NCI-H226 (cell line): ENCODE data around the gene CTNNBIP1.
A peak's percentile ranks its signal among the peaks of the same experiment; 100 is the strongest.
"Not testable (repeated sequence)": the region's sequence is repeated elsewhere in the genome, so short reads cannot be mapped to it uniquely, and the experiment has no call there.

Experiments
- DNase-seq: peaks from one replicate; pipeline ENCODE4 v3.0.0-alpha.2; 2015

The CTNNBIP1 gene

DNA sequence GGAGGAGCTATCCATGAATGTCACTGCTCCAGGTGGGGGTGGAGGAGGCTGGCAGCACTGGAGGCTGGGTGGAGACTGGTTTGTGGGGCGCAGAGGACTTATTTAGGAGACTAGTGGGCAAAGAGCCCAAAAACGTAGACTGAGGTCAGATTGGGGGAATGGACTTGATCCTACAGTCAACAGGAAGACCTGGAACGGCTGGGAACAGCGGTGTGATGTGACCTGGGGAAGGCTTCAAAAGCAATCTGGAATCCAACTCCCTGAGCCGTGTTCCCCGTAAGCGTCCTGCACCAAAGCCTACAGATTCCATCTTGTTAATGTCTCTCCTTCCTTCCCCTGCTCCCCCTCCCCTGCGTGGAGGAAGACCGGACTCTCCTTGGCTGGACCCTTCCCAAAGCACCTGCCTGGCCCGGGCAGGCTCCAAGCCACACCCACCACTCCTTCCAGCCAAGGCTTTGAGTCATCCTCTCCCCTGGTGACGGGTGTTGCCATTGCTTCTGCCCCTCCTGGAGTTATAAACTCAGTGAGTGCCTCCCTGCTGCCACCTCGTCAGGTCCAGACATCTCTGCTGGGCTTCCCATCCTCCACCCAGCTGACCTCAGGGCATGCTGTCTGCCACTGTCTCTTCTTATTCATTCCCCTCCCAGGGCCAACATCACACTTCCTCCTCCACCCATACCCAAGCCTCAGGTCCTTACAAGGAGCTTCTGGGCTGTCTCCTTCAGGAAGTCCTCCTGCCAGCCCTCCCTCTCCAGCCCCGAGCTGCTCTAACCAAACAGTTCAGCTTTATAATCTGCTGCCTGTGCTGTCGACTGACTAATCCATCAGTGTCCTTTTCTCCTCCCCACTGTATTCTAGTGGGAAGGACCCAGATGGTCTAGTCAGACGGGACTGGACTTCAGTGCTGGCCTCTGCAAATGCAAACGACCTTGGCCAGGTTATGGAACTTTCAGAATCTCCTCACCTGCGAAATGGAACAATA lies 84.7 kb downstream of the CTNNBIP1 start:
- DNase-seq, result peak; percentile 87

DNA sequence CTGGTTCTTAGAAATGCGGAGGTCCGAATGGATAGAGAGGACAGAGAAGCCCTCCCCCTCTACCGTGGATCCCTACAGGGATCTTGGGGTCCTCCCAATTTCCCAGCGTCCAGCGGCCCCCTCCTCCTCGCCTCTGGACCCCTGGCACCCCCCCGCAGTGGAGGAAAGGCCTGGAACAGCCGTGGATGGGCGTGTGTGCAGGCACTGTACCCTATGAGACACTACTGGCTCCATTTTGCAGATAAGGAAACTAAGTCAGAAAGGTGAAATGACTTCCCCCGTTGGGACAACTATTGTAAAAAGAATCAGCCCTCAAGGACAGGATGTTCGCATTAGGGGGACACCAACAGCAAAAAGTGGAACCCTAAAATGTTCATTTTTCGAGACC lies 85.4 kb downstream of the CTNNBIP1 start:
- no peak for DNase-seq

DNA sequence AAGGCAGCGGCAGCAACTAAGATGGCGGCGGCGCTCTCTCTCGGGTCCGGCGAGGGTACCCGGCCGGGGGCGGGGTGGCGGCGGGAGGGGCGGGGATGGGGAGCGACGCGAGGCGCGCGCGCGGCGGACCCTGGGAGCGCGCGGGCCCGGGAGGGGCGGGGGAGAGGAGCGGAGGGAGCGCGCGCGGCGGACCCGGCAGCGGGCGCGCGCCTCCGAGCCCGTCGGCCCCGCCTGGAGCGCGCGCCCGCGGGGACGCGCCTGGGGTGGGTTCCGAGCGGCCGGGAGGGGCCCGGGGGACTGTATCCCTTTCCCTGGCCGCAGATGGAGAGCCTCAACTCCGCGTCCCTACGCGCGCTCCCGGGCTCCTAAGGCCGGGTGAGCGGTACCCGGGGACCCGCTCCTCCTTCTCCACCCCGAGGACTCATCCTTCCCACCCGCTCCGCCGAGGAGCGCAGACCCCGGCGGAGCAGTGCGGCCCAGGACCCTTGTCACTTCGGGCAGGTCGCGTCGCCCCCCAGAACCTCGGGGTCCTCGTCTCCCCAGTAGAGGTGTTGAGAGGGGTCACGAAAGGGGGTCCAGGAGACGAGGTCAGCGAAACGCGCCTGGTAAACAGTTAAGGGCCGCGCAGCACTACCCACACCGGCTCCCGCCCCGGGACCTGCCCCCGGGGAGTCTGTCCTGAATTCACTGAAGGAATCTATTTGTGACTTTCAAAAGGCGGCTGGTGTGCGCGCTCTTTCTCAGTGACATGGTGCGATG lies 85.9 kb downstream of the CTNNBIP1 start, which contains the start of gene CLSTN1:
CLSTN1 (minus strand) TSS at position 23 of the 759 bp plus-strand sequence. CDS start 232 bp downstream, outside the sequence.
- peak; percentile 78 for DNase-seq

DNA sequence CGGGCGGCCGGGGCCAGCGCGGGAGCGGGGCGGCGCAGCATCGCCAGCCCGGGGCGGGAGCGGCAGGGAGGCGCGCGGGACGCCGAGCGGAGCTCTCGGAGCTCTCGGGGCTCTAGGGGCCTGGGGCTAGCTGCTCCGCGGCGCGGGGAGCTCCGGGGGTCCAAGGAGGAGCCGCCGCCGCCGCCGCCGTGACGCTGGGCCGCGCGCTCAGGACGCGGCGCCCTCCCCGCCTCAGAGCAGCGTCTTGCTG lies 86.5 kb downstream of the CTNNBIP1 start:
- no peak for DNase-seq

DNA sequence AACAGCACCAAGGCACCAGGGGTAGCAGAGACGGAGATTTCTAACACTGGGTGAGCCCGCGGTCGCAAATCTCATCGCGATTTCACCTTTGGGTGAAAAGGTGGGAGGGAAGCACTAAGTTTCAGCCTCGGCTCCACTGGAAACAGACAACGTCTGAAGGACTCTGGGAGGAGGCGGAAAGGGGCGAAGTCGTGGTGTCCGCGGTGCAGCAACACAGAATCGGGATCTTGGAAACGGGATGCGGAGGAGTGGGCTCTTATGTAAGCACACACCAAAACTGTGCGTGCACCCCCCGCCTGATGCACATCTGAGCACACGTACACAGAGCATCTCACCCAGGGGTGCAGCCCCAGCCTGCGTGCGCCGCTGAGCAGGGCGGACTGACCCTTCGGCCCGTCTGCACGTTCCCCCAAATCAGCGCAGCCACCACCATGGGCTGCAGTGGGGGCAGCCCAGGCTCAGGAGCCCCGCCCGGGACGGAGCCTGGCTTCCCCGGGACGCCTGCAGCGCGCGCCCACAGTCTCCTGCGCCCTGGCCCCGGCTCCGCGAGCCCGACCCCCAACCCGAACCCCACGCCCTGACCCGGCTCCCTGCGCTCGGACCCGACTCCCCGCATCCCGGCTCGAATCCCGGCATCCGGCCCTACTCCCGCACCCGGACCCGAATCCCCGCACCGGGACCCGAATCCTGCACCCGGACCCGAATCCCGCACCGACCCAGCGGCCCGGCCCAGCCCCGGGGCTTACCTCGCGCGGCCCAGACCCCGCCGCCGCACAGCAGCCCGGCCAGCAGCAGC lies 87.0 kb downstream of the CTNNBIP1 start:
- peak; percentile 2 for DNase-seq

DNA sequence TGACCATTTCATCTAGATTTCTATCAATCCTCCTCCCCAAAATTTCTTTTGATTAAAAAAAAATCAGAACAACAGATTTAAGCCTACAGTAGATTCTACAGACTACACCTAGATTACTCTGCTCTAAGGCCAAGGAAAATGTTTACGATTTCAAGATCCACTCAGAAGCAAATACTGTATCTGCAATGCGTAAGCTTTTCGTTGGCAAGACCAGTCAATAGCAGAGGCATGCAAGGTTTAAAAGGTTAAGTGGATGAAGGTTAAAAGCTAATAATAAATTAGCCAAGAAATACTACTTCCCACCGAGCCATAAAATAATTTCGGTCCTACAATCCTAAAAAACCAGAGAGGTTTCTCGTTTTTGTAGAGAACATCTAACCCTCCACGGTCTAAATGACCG lies 87.6 kb downstream of the CTNNBIP1 start:
- DNase-seq, result no peak

DNA sequence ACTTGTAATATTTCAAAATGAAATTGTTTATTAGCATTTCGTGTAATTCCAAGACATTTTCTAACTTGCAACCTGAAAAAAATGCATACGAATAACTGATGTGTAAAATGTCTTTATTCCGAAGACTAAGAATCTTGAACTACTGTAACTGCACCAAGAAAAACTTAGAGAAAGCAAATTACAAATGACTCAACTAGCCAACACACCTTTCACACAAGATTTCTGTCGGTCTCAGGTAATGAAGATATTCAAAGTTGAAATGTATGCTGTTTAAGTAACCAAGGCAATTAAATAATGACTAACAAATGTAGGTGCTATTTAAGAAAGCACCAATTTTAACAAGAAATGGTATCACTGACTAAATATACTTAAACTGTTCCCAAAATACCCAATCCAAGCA lies 88.4 kb downstream of the CTNNBIP1 start:
- no peak for DNase-seq

DNA sequence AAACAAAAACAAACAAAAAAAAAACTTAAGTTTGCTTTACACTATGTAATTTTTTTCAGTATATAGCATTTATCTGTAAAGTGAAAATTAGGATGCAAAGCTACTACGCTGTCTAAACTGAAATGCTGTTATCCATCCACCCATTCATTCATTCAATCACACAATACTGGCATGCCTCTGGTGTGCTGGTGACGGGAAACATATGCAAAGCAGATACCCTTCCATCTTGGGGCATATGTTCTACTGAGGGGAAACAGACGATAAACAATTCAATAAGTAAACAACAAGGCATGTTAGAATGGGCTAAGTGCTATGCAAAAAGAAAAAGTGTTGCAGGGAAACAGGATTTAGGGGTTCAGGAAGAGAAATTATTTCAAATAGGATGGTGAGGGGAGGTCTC lies 89.5 kb downstream of the CTNNBIP1 start:
- no peak for DNase-seq

DNA sequence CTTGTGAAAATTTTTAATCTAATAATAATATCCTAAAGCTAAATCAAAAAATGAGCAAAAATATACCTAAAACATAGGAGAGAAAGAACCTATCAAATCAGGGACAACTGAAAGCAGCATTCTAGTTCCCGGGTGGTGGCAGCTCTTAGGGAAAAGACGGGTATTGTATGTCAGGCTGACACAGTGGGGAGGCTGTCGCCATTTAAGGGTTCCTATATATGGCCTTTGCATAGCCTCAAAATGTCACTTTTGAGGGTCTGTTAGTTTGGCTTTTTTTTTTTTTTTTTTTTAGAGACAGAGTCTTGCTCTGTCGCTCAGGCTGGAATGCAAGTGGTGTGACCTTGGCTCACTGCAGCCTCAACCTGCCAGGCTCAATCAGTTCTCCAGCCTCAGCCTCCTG lies 92.3 kb downstream of the CTNNBIP1 start:
- no peak for DNase-seq

DNA sequence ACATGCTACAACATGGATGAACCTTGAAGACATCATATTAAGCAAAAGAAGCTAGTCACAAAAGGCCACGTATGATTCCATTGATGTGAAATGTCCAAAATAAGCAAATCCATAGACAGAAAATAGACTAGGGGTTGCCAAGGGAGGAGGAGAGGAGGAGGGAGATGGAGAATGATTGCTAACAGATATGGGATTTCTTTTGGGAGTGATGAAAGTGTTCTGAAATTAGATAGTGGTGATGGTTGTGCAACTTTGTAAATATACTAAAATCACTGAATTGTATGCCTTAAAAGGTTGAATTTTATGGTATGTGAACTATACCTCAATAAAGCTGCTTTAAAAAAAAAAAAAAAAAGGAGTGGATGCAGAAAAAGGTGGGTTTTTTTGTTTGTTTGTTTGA lies 93.9 kb downstream of the CTNNBIP1 start:
- no peak for DNase-seq

DNA sequence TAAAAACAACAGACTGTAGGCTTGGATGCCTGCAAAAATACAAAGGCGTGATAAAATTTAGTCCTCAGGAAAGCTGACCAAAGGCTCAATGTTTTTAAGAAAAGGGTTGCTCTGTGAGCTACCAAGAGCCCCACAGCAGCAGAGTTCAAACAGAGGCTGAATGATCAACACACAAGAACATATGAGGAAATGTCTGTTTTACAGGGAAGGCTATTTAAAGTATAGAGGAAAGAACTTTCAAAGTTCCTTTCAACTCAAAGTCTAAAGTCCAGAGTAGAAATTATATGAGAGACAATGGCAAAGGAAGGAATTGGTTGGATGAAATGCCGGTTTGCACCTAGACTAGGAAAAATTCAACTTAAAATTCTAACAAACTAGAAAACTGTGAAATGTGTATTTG lies 94.9 kb downstream of the CTNNBIP1 start:
- DNase-seq, result no peak

DNA sequence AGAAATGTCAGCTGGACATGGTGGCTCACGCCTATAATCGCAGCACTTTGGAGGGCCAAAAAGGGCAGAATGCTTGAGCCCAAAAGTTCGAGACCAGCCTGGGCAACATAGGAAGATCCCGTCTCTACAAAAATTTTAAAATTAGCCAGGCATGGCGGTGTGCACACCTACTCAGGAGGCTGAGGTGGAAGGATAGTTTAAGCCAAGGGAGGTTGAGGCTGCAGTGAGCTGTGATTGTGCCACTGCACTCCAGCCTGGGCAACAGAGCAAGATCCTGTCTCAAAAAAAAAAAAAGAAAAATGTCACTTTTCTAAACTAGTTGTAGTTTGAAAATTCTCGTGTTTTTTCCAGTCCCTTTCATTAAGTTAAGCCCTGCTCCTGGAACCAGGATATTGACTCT lies 95.5 kb downstream of the CTNNBIP1 start:
- no peak for DNase-seq

DNA sequence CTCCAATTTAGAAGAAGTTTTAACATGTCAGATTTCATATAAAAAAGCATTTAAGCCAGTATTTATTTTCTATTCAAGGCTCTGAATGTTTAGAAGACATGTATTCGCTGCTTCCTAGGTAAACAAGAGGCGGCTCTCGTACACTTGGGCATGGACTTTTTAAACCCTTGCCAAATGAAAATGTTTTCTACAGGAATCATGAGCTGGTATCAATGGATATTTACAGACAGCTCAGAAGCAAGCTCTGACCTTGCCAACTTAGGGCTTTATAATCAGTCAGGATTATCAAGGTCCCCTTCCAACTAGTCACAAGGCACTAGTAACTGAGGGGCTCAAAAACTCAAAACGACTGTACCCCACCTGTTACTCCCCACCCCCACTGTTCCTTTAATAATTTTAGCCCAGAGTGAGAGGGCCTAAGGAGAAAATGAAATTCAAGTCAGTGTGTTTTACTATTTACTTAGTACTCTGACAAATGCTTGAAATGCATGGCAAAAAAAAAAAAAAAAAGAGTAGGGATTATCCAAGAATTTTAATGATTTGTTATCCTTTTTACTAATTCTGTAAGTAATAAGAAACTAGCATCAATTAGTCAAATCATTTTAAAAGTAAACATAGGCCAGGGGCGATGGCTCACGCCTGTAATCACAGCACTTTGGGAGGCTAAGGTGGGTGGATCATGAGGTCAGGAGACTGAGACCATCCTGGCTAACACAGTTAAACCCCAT lies 98.7 kb downstream of the CTNNBIP1 start:
- no peak for DNase-seq

DNA sequence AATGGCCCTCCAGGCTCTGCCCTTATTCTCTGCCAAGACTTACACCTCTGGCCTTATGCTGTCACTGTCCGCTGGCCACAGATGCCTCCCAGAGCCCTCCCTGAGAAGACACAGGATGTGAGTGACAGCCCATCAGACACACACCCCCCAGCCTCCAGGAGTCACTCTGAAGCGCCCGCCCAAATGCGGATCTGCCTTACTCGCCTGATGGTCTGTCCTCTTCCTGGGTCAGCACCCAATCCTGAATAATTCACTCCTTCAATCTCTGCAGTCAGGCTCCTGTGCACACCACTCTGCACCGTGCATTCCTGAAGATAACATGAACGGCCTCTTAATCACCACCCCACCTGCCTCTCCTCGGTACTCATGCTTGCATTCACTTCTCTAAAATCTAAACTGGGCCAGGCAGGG lies 101.0 kb downstream of the CTNNBIP1 start:
- peak; percentile 75 for DNase-seq

DNA sequence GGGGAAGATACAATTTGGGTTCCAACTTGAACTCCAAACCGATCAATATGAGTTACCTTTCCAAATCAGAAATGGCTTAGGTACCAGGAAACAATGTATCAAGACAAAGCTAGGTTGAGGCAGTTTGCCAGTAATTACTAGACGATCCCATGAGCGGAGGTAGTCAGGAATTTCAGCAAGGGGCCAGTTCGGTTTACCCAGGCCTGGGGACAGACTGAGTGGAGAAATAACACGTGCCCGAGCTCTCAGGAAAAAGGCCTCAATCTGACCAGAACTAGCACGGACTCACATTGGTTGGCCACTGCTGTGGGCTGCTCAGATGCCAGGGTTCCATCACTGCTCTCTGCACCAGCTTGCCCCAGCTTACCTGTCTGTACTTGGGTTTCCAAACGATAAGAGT lies 101.6 kb downstream of the CTNNBIP1 start:
- DNase-seq, result no peak

DNA sequence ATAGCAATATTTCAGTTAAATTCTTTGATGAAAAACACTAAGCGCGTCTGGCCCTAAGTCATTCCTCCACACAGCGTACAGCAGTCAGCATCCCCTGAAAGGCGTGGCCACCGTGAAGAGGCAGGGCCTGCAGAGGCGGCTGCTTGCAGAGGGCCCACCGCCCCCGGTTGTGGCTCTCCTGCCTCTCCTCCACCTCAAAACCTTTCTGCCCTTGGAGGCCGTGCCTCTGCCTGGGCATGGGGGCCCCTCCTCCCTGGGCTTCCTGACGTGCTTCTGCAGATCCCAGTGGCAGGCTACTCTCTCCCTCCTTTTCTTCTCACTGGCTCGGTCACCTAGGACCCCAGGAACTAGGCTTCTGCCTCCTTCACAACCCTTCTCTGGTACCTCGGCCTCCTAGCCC lies 102.5 kb downstream of the CTNNBIP1 start:
- DNase-seq, result no peak

DNA sequence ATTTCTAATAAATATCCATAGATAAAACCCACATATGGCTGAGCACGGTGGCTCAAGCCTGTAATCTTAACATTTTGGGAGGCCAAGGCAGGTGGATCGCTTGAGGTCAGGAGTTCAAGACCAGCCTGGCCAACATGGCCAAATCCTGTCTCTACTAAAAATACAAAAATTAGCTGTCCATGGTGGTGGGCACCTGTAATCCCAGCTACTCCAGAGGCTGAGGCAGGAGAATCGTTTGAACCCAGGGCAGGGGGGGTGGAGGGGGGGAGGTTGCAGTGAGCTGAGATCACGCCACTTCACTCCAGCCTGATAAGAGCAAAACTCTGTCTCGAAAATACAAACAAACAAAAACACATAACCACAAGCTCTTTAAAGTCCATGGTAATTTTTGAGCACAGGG lies 104.1 kb downstream of the CTNNBIP1 start:
- DNase-seq, result not testable (repeated sequence)

DNA sequence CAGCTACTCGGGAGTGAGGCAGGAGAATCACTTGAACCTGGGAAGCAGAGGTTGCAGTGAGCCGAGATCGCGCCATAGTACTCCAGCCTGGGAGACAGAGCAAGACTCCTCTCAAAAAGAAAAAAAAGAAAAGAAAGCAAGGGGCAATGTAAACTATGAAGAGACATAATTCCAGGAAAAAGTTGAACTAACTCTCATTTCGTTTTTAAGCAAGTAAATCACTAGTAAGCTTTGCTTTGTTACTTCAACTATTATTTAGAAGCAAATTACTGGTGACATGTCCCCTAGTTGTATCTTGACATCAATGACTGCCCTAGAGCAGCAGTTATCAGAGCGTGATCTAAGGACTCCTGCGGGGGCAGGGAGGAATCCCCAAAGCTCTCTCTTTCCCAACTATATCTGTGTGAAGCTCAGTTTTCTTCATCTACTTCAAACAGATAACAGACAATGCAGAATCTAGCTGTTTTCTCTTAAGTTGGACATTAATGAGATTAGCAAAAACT lies 105.0 kb downstream of the CTNNBIP1 start:
- no peak for DNase-seq

DNA sequence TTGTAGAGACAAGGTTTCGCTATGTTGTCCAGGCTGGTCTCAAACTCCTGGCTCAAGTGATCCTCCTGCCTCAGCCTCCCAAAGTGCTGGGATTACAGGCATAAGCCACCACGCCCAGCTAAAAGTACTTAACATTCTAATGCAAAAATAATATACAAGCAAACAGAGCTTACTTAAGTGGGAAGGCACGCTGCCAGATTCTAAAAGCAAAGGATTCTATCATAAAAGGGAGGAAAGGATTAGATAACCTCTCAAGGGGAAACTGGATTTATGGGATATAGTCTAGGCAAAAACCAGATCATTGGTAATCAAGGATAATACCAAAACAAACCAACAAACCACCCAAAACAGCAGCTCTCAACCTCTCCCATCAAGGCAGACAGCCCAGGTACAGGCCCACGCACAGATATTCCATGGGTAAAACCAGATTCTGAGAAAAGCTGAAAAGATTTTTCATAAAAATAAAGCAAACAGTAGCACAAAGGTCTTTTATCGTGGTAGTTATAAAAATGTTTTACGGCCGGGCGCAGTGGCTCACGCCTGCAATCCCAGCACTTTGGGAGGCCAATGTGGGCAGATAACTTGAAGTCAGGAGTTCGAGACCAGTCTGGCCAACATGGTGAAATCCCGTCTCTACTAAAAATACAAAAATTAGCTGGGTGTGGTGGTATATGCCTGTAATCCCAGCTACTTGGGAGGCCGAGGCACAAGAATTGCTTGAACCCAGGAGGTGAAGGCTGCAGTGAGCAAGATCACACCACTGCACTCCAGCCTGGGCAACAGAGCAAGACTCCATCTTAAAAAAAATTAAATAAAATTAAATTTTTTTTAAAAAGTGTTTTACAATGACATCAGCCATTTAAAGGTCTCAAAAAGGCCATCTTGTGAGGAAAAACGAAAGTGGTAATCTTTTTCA lies 106.8 kb downstream of the CTNNBIP1 start:
- not testable (repeated sequence) for DNase-seq

DNA sequence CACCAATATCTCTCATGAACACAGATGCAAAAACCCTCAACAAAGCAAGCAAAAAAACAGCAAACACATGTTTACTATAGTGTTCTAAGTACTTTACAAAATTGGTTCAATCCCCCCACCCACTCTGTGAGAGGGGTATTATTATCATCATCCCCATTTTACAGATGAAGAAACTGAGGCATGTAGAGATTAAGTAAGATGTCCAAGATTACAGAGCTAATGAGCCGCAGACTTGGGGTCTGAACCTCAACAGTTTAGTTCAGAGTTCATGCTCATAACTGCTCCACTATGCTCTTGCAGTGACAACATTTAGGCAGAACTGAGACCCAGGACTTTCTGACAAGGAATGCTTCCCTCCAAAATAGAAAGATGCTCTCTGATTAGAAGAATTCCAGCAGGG lies 108.2 kb downstream of the CTNNBIP1 start:
- no peak for DNase-seq
